Large intestine (tissue), 3 donors: ENCODE measurements around the gene RNU6-9. TPM values are rescaled to one million over a fixed set of nuclear protein-coding genes. Genes with fewer than 3 reads are reported as not detected.
"Not testable (repeated sequence)": the region's sequence is repeated elsewhere in the genome, so short reads cannot be mapped to it uniquely, and the experiment has no call there.

Experiments
- DNase-seq, 2 donors: peaks; one replicate each; pipeline versions ENCODE4 v3.0.0 to v3.0.0-alpha.2; 2013
- H3K27ac ChIP-seq: one replicate; pipeline ENCODE4 v1.5.1; 2013; ENCODE audit warnings: low read length
- H3K27me3 ChIP-seq: 2 replicates; pipeline ENCODE4 v1.6.1; 2013; ENCODE audit warnings: low read length; ENCODE audit not compliant: control insufficient read depth, insufficient read depth
- H3K36me3 ChIP-seq: 2 replicates; pipeline ENCODE4 v1.6.1; 2013; ENCODE audit warnings: low read length; ENCODE audit not compliant: control insufficient read depth, insufficient read depth
- H3K4me1 ChIP-seq: one replicate; pipeline ENCODE4 v1.6.1; 2013; ENCODE audit warnings: low read length; ENCODE audit not compliant: control insufficient read depth, insufficient read depth
- H3K4me3 ChIP-seq: one replicate; pipeline ENCODE4 v1.5.1; 2013; ENCODE audit warnings: low read length
- H3K9me3 ChIP-seq: one replicate; pipeline ENCODE4 v1.6.1; 2013; ENCODE audit warnings: mild to moderate bottlenecking, low read depth, low read length, moderate library complexity; ENCODE audit not compliant: control insufficient read depth
- WGBS: methylation state at CpG from one replicate; pipeline ENCODE4 v1.1.5; 2013; ENCODE audit warnings: low lambda C conversion rate; ENCODE audit not compliant: insufficient coverage; 5-methylcytosine and 5-hydroxymethylcytosine counted together
- polyA plus RNA-seq: library from polyadenylated mRNA; unstranded; fragments of 120-200 nt; gene quantifications from one replicate; pipeline ENCODE4 v1.2.1, GENCODE V29; 2013

The RNU6-9 gene
- polyA plus RNA-seq, 1 donor = not detected

DNA sequence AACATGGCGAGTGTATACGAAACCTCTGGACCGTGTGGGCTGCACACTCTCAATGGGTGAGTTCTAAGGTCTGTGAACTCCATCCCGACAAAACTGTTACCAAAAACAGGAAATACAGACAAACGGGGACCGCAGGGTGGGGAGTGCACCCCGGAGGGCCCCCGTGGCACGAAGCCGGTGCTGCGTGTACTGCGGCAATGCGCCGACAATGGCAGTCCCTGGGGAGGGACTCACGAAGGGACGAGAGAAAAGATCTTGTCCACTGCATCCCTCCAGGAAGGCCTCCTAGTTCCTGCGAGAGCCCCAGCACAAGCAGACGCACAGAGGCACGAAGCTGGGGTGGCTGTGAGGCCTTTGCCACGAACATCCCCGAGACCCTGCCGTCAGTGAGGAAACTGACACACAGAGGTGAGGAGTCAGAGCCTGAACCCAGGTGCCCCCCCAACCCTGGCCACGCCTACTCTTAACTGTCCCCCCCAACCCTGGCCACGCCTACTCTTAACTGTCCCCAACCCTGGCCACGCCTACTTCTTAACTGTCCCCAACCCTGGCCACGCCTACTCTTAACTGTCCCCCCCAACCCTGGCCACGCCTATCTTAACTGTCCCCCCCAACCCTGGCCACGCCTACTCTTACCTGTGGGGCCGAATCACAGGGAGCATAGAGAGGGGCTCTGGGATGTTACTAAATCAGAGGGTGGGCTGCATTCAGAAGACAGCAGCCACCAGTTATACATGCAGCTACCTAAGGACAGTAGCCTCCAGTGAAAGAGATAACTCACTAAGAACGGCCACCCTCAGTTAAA, 4.5 kb upstream of the RNU6-9 start:
- Histone ChIP-seq H3K27ac (no peak overlapping the region), H3K9me3 (no peaks in the 10 kb centered on the region), H3K36me3 (peaks cover 53% of the 10 kb centered on the region), H3K4me3 (no peak overlapping the region), H3K27me3 (no peaks in the 10 kb centered on the region), H3K4me1 (peaks cover 11% of the 10 kb centered on the region)
- no peak for DNase-seq
- no CpG with 5 or more reads among the region's 30 CpGs for WGBS

DNA sequence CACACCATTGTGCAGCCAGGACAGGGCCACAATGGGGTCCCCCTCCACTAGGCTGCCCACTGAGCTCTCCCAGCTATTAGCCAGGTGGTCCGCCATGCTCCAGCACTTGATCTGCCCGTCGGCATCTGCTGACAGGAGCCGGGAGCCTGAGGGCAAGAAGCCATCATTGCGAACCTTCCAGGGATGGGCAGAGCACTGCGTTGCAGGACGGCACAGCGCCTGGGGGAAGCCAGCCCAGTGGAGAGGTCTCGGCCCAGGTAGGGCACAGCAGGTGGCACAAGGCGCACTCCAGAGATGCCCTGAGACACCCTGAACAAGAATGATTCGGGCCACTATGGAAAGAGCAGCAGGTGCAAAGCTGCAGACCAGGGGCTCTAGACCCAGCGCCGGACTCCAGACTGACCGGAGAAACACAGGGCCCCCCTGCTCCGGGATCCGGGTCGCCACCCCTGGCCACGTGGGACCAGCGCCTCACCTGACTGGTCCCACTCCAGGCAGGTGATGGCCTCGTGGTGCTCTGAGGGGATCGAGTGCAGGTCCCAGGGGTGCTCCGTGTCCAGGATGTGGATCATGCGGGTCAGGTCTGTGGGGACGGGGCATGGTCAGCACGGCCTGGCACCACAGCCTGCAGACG, 3.5 kb upstream of the RNU6-9 start:
- no peak for DNase-seq
- Histone ChIP-seq H3K9me3 (no peaks in the 10 kb centered on the region), H3K4me3 (no peak overlapping the region), H3K4me1 (peaks cover 11% of the 10 kb centered on the region), H3K36me3 (peaks cover 45% of the 10 kb centered on the region), H3K27ac (no peak overlapping the region), H3K27me3 (no peaks in the 10 kb centered on the region)
- WGBS = no CpG with 5 or more reads among the region's 26 CpGs

GRCh38 chr19:890831-891230, 2.5 kb upstream of the RNU6-9 start:
- no CpG with 5 or more reads among the region's 18 CpGs for WGBS
- Histone ChIP-seq H3K36me3 (peaks cover 36% of the 10 kb centered on the region), H3K4me3 (no peak overlapping the region), H3K4me1 (peaks cover 11% of the 10 kb centered on the region), H3K27ac (no peak overlapping the region), H3K9me3 (no peaks in the 10 kb centered on the region), H3K27me3 (no peaks in the 10 kb centered on the region)
- no peak for DNase-seq

- Histone ChIP-seq H3K27ac (peak overlapping the region; percentile 77), H3K4me3 (peak overlapping the region; percentile 88), H3K36me3 (peaks cover 28% of the 10 kb centered on the region), H3K4me1 (peaks cover 11% of the 10 kb centered on the region)
- not testable (repeated sequence) for H3K27me3 ChIP-seq, H3K9me3 ChIP-seq
- WGBS = no CpG with 5 or more reads among the region's 50 CpGs
- peak in 1 of 2 donors; percentile 45 for DNase-seq
Measured at GRCh38 chr19:891421-892200, 1.7 kb upstream of the RNU6-9 start.

DNA sequence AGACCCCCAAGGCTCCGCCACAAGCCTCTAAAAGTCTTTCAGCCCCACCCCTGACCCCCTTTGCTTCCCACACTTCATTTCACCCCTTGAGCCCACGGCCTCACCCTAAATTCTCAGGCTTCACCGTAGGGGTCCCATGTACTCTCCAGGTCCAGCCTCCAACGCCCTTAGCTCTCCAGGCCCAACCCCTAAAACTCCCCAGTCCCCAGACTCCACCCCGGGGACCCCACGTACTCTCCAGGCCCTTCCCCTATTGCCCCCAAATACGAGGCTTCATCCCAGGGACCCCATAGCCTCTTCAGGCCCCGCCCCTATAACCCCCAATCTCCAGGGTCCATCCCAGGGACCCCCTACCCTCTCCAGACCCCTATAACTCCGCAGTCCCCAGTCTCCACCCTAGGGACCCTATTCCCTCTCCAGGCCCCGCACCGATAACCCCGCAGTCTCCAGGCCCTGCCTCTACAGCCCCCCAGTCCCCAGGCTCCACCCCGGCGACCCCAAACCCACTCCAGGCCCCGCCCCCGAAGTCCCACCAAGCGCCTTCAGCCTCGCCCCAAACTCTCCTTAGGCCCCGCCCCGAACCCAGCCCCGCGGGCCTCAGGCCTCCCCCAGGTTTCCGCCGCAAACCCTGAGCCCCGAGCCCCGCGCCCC, 916 bp upstream of the RNU6-9 start:
- Histone ChIP-seq H3K4me1 (peaks cover 11% of the 10 kb centered on the region), H3K36me3 (peaks cover 34% of the 10 kb centered on the region), H3K27ac (peak overlapping the region; percentile 77), H3K9me3 (no peaks in the 10 kb centered on the region), H3K4me3 (peak overlapping the region; percentile 88), H3K27me3 (no peaks in the 10 kb centered on the region)
- no CpG with 5 or more reads among the region's 27 CpGs for WGBS
- DNase-seq = no peak

DNA sequence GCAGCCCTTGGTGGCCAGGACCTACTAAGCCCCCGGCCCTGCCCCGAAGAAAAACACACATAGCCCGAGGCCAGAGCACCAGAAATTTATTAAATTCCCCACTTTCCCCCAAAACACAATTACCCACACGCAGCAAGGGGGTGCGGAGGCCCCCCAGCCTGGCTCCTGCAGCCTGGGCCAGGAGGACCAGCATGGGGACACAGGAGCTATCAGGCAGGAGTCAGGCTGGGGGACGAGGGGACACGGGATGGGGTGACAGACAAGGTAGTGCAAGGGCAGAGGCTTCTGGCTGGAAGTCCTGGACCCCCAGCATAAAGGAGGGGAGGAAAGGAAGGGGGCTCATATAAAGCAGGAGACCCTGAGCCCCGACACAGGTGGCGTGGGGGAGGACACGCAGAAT, 3.1 kb downstream of the RNU6-9 start:
- peaks cover 4% of the 10 kb centered on the region for H3K9me3 ChIP-seq
- peaks cover 5% of the 10 kb centered on the region for H3K4me1 ChIP-seq
- H3K36me3 ChIP-seq = peaks cover 27% of the 10 kb centered on the region
- no peak overlapping the region for H3K4me3 ChIP-seq
- no CpG with 5 or more reads among the region's 10 CpGs for WGBS
- H3K27ac ChIP-seq = no peak overlapping the region
- DNase-seq = no peak
- H3K27me3 ChIP-seq = no peaks in the 10 kb centered on the region

DNA sequence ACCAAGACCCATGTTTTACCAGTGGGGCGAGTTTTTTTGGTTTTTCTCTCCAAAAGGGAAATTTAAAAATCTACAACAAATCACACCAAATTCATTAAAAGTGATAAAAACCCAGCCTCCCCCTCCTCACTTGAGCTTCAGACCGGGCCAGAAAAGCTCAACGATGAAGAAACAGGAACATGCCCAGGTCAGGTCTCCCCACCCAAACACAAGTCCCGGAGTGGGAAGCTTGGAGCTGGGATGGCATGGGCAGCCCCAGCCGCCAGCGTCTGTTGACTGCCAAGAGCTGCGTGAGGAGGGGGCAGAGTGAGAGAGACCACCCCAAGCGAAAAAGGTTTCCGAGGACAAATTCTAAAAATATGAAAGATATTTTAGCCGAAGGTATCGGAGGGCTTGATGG, 3.7 kb downstream of the RNU6-9 start:
- peaks cover 32% of the 10 kb centered on the region for H3K36me3 ChIP-seq
- peaks cover 4% of the 10 kb centered on the region for H3K9me3 ChIP-seq
- WGBS = 100% methylated on average over 3 of the region's 11 CpGs
- H3K27ac ChIP-seq = no peak overlapping the region
- no peak overlapping the region for H3K4me3 ChIP-seq
- DNase-seq = no peak
- H3K4me1 ChIP-seq = peaks cover 2% of the 10 kb centered on the region
- H3K27me3 ChIP-seq = no peaks in the 10 kb centered on the region

DNA sequence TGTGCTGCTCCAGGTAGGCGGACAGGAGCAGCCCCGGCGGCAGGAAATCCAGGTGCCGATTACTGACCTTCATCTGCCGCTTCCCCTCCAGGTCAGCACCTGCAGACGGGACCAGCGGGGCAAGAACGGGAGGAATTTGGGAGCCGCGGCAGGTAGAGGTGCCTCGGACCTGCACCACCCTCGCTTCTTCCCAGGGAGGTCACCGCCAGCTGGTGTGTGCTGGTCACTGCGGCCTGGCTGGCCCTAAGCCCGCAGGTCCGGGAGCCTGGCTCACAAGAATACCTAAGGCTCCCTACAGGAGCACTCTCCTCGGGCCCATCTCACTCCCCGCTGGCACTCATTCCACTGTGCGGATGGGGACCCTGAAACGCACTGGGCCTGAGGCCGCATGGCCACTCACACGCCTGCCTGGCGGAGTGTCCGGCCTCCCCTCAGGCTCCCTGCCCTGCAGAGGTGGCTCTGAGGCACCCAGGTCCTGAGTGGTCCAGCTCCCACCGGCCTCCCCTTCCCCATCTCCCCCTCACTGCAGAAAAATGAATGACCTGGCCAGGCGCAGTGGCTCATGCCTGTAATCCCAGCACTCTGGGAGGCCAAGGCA, 4.3 kb downstream of the RNU6-9 start:
- Histone ChIP-seq H3K4me3 (no peak overlapping the region), H3K4me1 (no peaks in the 10 kb centered on the region), H3K9me3 (peaks cover 4% of the 10 kb centered on the region), H3K27me3 (no peaks in the 10 kb centered on the region), H3K36me3 (peaks cover 34% of the 10 kb centered on the region), H3K27ac (no peak overlapping the region)
- no peak for DNase-seq
- WGBS = no CpG with 5 or more reads among the region's 26 CpGs

GRCh38 chr19:898663-899062, 5.4 kb downstream of the RNU6-9 start:
- Histone ChIP-seq H3K27me3 (no peaks in the 10 kb centered on the region), H3K36me3 (peaks cover 34% of the 10 kb centered on the region), H3K4me3 (no peak overlapping the region), H3K4me1 (no peaks in the 10 kb centered on the region), H3K9me3 (peaks cover 4% of the 10 kb centered on the region), H3K27ac (no peak overlapping the region)
- no CpG with 5 or more reads among the region's 20 CpGs for WGBS
- DNase-seq = no peak
